ENCODE measurements around the gene COX19. TPM values are rescaled to one million over a fixed set of nuclear protein-coding genes. Genes with fewer than 3 reads are reported as not detected.

The COX19 gene
- total and polyA plus RNA-seq, 10 donors, result 7.1 to 29.1 (median 15.2) TPM

DNA sequence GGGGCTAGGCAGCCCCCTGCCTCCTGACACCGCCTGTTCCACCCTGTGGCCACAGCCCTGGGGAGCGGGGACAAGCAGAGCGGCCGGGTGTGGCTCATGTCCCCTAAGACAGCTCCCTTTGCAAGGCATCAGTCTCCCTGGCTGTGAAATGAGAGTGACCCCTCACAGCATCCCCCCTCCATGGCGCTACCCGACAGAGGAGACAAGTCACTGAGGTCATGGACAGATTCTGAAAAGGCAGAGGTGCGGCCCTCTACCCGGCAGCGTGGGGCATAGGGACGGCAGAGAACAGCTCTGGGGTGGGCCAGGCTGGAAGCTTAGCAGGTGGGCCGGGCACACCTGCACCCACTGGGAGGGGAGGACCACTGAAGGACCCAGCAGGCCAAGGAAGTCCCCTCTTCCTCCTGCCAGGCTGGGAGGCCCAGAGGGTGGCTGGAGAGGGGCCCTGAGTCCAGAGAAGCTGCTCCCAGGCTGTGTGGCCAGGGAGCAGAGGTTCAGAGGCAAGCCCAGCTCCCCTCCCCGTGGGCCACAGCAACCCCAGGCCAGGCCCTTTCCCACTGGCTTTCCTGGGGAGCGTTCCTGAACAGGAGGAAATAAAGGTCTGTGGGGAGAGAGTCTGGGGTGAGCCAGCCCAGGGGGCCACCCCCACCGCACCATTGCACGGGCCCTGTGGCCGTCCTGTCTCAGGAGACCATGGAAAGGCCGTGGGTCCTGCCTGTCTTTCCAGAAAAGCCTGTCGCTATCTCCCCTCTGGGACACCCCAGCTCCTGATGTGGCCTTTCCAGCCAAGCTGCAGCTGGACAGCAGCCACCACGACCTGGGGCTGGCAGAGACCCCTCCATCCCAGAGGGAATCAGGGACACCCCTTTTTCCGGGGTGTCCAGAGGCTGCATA is 22.6 kb downstream of the COX19 start:
- Histone ChIP-seq H3K9me3 (no peaks in the 10 kb centered on the region), H3K27me3 (replicated peaks in 1 of 7) (peaks cover 0 to 55% (median 22%) of the 10 kb centered on the region in 7 donors), H3K36me3 (peaks cover 0 to 12% (median 0%) of the 10 kb centered on the region in 6 donors), H3K4me1 (peaks cover 6 to 67% (median 39%) of the 10 kb centered on the region in 6 donors), H3K27ac (peak overlapping the region in 2 of 8 donors; percentile 87 to 92), H3K4me3 (peak overlapping the region in 7 of 8 donors; percentile 7 to 82 (median 54))
- 73 to 85% (median 83%) methylated on average over 14 to 20 of the region's 20 CpGs for WGBS, 5 donors
- intact Hi-C loops (cut with DNase I; ENCODE audit: low total_unique reads), result loop anchor here (10.0 kb wide), 1 partner anchor 48 kb away; no protein-coding TSS in a partner anchor
- TF ChIP-seq POLR2AphosphoS5 (IDR thresholded peaks at IDR 0.05), result no peak
- no peak for TF ChIP-seq POLR2A (IDR thresholded peaks at IDR 0.05)
- TF ChIP-seq, protein P1, sequence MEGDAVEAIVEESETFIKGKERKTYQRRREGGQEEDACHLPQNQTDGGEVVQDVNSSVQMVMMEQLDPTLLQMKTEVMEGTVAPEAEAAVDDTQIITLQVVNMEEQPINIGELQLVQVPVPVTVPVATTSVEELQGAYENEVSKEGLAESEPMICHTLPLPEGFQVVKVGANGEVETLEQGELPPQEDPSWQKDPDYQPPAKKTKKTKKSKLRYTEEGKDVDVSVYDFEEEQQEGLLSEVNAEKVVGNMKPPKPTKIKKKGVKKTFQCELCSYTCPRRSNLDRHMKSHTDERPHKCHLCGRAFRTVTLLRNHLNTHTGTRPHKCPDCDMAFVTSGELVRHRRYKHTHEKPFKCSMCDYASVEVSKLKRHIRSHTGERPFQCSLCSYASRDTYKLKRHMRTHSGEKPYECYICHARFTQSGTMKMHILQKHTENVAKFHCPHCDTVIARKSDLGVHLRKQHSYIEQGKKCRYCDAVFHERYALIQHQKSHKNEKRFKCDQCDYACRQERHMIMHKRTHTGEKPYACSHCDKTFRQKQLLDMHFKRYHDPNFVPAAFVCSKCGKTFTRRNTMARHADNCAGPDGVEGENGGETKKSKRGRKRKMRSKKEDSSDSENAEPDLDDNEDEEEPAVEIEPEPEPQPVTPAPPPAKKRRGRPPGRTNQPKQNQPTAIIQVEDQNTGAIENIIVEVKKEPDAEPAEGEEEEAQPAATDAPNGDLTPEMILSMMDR (IDR thresholded peaks at IDR 0.05 in 8 of 11, conservative IDR thresholded peaks at IDR 0.05 in 3 of 11), result no peak
- no peak for DNase-seq

DNA sequence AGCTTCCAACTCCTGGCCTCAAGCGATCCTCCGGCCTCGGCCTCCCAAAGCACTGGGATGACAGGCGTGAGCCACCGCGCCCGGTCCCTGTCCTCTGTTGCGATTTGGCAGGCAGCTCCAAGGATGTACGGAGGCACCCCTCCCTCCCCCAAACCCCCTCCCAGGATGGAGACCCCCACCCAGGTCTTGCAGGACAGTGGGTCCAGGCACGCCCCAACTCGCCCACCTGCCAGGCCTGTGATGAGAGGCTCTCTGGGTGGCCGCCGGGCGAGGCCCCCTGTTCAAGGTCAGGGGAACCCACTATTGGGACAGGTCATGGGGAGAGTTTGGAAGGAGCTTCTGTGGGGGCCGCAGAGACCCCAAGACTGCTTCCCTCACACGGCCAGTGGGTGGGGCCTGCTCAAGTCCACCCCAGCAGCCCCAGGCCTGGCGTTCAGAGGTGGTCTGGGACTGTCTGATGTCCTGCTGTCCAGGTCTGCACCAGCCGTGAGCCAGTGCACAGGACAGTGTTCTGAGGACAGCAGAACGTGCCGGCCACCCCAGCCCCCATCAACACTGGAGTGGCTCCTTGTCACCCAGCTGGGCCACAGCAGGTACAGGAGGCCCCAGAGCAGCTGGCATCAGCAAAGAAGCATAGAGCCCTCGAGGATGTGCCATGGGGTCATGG is 23.3 kb downstream of the COX19 start:
- no peak overlapping the region for H3K4me3 ChIP-seq
- H3K9me3 ChIP-seq, result no peaks in the 10 kb centered on the region
- H3K36me3 ChIP-seq, result peaks cover 0 to 12% (median 0%) of the 10 kb centered on the region in 6 donors
- peaks cover 0 to 50% (median 22%) of the 10 kb centered on the region in 7 donors for H3K27me3 ChIP-seq (replicated peaks in 1 of 7)
- no peak overlapping the region for H3K27ac ChIP-seq
- peak; percentile 77 for DNase-seq
- peaks cover 6 to 59% (median 33%) of the 10 kb centered on the region in 6 donors for H3K4me1 ChIP-seq
- WGBS, 5 donors, result 87 to 94% (median 93%) methylated on average over 6 to 21 of the region's 21 CpGs
- no peak for TF ChIP-seq POLR2AphosphoS5 (IDR thresholded peaks at IDR 0.05)
- no peak for TF ChIP-seq POLR2A (IDR thresholded peaks at IDR 0.05)
- intact Hi-C loops (cut with DNase I; ENCODE audit: low total_unique reads), result loop anchor here (10.0 kb wide), 1 partner anchor 47 kb away; no protein-coding TSS in a partner anchor

DNA sequence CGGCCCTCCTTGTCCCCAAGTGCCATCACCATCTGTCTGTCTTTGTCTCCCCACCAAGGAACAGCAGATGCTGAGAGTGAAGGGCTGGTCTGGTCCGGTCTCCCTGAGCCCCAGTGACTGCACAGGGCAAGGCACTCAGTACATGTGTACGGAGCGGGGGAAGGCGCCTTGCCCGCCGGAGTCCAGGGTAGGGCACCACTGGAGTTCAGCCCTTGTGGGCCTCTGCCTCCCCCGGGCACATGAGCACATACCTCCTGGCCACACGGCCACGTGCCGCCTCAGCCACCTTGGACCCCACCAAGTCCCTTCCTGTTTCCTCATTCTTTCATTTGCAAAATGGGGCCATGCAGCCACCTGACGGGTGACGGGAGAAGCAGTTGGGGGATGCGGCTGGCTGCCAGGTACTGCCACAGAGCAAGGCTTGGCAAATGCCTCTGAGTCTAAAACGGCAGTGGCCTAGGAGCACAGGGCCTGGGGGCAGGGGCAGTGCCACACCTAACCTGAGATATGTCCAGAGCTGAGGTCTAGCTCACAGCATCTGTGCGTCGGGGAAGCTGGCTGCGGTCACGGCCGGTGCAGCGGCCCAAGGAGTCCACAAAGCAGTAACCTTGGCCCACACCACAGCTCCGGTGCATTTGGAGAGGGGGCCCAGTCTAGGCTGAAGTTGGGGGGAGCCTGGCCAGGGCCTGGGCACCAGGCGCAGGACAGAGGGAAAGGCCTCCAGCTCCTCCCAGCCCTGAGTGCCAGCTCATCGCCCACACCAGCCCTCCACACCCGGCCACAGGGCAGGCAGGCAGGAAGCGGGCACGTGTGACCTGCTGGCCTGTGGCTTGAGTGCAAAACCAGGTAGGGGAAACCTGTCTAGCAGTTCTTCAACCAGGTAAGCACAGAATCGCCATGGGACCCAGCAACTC is 26.1 kb downstream of the COX19 start:
- TF ChIP-seq POLR2A (IDR thresholded peaks at IDR 0.05) (no peak), POLR2AphosphoS5 (IDR thresholded peaks at IDR 0.05) (peak in 1 of 3 donors; percentile 5)

DNA sequence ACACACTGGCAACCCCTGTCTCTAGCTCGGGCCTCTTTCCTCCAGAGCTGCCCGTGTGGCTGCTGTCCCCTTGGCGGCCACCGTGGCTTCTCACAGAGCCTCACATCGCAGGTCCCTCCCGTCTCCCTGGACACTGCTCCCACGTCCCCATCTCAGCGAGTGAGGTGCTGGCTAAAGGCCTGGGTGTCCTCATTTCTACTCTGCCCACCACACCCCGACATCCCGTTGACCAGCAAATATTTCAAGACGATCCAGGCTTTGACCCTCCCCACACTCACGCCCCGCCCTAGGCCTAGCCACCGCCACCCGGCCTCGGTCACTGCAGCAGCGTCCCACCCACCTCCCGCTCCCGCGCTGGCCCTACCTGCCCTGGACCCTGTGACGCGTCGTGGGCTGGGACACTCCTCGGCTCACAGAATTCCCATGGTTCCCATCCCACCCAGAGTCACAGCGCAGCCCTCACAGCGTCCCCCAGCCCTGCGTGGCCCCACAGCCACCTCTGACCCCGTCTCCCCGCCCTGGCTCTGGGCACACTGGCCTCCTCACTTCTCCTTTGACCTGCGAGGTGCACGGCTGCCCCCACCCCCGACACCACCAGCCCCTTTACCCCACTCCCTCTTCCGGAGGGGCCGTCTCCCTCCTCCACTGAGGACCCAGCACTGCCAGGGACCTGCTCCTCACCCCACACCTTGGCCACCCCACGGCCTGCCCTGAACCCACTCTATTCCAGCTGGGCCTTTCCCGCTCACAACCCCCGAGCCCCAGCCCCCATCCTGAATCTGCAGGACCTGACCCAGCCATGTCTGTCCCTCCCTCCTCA is 27.7 kb downstream of the COX19 start:
- intact Hi-C loops (cut with DNase I; ENCODE audit: low total_unique reads), result no loop called here
- TF ChIP-seq POLR2AphosphoS5 (IDR thresholded peaks at IDR 0.05) (no peak), POLR2A (IDR thresholded peaks at IDR 0.05) (no peak)
- TF ChIP-seq, protein P1 (IDR thresholded peaks at IDR 0.05 in 8 of 11, conservative IDR thresholded peaks at IDR 0.05 in 3 of 11), result no peak
- 90 to 93% (median 91%) methylated on average over 36 to 37 of the region's 37 CpGs for WGBS, 5 donors
- H3K4me3 ChIP-seq, result no peak overlapping the region
- H3K36me3 ChIP-seq, result peaks cover 0 to 12% (median 0%) of the 10 kb centered on the region in 6 donors
- no peaks in the 10 kb centered on the region for H3K9me3 ChIP-seq
- H3K4me1 ChIP-seq, result peaks cover 0 to 28% (median 12%) of the 10 kb centered on the region in 6 donors
- no peak overlapping the region for H3K27ac ChIP-seq
- H3K27me3 ChIP-seq (replicated peaks in 1 of 7), result peaks cover 0 to 17% (median 3%) of the 10 kb centered on the region in 7 donors
- peak; percentile 61 for DNase-seq

More for the DNA sequence above, 26.1 kb downstream of the COX19 start:
- peaks cover 0 to 12% (median 0%) of the 10 kb centered on the region in 6 donors for H3K36me3 ChIP-seq
- peaks cover 0 to 33% (median 14%) of the 10 kb centered on the region in 7 donors for H3K27me3 ChIP-seq (replicated peaks in 1 of 7)
- H3K4me3 ChIP-seq, result no peak overlapping the region
- peaks cover 6 to 42% (median 26%) of the 10 kb centered on the region in 6 donors for H3K4me1 ChIP-seq
- intact Hi-C loops (cut with DNase I; ENCODE audit: low total_unique reads), result no loop called here
- H3K9me3 ChIP-seq, result no peaks in the 10 kb centered on the region
- WGBS, 5 donors, result 68 to 87% (median 76%) methylated on average over 17 to 28 of the region's 28 CpGs
- DNase-seq, result peak; percentile 70
- no peak overlapping the region for H3K27ac ChIP-seq

Measured in spleen (tissue), 11 donors.